Measurements from ENCODE around the gene KCNQ5.
"Not testable (repeated sequence)": the region's sequence is repeated elsewhere in the genome, so short reads cannot be mapped to it uniquely, and the experiment has no call there.

Gene KCNQ5

DNA sequence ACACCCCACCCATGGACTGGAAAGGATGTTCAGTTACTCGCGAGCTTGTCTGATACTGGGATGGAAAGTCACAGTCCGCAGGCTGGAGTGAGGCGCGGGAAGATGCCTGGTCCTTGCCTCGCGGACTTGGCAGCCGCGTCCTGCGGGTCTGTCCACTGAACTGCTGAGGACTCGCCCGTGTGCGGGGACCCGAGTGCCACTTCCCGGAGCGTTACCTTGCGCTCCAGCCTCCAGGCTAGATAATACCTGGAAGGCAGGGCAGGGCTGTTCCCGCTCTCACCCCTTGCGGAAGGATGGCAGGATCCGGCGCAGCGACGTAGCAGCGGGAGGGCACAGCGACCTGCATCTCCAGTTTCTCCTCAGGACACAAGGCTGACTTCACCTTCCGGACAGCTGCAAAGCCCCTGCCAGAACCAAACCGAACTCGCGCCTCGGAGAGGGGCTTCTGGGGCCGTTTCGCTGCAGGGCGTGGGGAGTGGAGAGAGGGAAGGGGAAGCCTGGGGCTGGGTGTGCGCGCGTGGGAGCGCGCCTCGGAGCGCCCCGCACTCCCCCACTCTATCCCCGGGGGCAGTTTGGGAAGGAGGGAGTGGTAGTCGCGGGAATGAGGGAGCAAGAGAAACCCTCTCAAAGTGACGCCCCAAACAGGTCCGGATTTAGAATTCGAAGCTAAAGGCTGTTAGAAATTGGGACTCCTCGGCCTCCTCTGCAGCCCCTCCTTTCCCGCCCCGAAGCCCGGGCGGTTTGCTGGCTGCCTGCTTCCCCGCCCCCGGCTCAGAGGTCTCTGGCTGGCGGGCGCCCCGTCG is at the start of gene KCNQ5:
TSS of gene KCNQ5 (plus strand) at position 774 of the 803 bp plus-strand sequence.
- DNase-seq, result no peak

GRCh38 chr6:72579865-72580264 is 42.0 kb upstream of the KCNQ5 start:
- DNase-seq, result no peak

DNA sequence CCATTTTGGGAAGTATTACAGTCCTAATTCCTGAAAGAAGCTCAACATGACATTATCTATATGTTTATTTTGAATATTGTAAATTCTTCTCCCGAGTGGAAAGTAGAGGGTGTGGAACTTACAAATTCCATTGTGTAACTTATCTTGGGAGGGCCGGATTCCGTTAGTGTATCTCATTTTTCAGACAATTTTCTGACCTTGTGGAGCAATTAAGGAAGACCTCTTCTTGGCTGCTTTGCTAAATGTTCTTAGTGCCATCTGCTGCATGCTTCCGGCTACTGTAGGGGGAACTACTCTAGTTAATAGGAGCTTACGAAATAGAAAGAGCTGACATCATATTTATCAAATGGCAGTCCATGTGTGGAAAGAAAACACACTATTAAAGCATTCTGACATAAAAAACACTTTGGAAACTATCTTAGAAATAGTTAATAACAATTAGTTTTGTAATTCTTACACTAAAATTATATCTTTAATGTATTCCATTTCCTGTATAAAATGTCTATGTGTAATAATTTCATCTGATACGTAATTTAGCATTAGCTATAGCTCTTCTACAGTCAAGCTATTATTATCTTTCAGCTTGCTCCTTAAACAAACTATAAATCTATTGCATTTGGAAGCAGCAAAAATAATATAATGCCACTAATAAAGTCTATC is 41.5 kb upstream of the KCNQ5 start:
- no peak for DNase-seq

DNA sequence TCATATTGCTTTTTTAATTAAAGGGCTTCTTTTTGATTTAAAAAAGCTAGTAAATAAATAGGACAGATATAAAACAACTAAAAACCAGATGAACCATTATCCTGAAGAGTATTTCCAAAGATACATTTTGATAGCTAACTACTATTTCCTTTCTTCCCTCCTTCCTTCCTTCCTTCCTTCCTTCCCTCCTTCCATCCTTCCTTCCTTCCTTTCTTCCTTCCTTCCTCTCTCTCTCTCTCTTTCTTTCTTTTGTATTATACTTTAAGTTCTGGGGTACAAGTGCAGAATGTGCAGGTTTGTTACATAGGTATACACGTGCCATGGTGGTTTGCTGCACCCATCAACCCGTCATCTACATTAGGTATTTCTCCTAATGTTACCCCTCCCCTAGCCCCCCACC is 40.9 kb upstream of the KCNQ5 start:
- not testable (repeated sequence) for DNase-seq

DNA sequence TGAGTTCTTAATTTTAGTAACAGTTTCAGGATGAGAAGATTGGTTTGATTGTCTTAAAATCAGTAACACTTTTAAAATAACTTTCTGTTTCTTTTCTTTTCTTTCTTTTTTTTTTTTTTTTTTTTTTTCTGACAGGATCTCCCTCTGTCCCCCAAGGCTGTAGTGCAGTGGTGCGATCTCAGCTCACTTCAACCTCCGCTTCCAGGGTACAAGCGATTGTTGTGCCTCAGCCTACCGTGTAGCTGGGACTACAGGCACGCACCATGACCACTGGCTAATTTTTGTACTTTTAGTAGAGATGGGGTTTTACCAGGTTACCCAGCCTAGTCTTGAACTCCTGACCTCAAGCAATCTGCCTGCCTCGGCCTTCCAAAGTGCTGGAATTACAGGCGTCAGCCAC is 33.7 kb upstream of the KCNQ5 start:
- no peak for DNase-seq

DNA sequence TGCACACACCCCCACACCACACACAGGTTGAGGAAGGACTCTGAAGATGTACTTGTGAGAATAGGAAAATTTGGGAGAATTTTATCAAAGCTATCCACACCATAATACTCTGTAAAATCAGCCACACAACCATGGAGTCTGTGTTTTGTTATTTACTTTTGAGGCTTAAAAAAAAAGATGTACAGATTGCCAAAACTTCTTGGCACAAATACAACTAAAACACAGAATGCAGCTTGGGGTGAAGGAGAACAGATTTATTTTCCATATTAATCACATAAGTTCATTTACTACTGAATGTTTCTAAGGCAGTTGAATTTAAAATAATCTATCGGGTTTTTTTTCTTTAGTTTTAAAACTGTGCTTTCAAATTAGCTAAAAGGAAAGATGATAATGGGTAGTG is 32.8 kb upstream of the KCNQ5 start:
- DNase-seq, result no peak

DNA sequence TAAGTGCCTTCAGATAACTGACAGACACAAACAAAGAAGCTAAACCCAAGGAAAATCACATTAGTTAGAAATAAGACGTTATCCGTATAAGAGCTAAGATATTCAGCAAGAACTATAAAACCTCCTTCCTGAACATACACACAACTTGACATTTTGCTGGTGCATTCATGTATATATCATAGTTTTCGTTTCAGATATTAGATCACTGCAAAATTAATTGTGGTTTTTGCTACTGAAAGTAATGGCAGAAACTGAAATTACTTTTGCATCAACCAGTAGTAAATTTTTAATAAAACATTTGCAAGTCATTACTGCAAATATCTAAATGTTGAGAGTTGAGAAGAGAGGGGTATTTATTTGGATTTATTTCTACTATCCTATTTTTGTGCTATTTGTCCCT is 26.1 kb upstream of the KCNQ5 start:
- DNase-seq, result no peak

DNA sequence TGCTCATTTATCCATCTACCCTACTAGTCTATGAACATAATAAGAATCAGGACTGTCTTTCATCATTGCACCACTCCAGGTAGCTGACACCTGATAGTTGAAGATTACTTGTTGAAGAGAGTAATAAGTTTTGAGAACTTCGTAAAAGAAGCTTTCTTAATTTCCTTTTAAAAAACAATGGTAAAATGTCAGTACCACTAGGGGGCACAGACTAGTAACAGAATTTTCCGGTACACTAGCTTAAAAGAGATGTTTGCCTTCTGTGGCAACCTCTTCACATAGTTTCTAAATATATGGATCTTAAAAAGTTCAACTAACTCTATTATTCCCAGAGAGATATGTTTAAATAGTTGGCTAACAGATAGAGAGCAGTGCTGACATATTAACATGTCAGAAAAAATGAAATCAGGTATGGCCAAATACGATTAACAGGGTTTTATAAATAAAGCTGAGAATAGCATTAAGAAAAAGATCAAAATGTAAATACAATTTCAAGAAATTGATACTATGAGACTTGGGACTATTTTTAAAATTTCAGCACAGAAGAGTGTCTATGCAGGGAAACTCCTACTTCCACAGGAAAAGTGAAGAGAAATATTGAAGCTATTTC is 5.4 kb upstream of the KCNQ5 start:
- DNase-seq, result no peak

GRCh38 chr6:72617721-72618120 is 4.1 kb upstream of the KCNQ5 start:
- DNase-seq, result no peak

GRCh38 chr6:72619883-72620696 is 1.8 kb upstream of the KCNQ5 start:
- peak; percentile 81 for DNase-seq

- peak; percentile 22 for DNase-seq
Observed at GRCh38 chr6:72620871-72621290, 983 bp upstream of the KCNQ5 start.

- DNase-seq, result peak; percentile 76
Observed at GRCh38 chr6:72622094-72622940, 453 bp downstream of the KCNQ5 start.

GRCh38 chr6:72623808-72624207 is 1.9 kb downstream of the KCNQ5 start:
- DNase-seq, result no peak

- no peak for DNase-seq
Observed at GRCh38 chr6:72624557-72625160, 2.8 kb downstream of the KCNQ5 start.

- DNase-seq, result no peak
Observed at GRCh38 chr6:72626126-72626525, 4.3 kb downstream of the KCNQ5 start.

DNA sequence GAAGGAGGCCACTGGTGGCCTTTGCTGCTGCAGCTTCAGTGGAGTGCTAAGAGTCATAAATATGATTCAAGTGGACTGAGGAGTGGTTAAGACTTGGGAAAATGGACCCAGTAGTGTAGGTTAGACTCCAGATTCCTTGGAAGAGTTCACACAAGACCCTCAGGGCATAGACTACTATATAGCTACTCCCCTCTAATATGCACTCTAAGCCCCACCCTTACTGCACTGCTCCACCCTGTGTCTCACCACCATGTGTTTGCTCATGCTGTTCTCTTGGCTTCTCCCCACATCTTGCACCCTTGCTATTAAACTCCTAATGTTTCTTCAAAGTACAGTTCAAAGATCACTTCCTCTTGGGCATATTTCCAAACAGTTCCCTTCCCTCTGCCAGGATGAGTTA is 5.7 kb downstream of the KCNQ5 start:
- DNase-seq, result no peak

GRCh38 chr6:72631480-72631879 is 9.6 kb downstream of the KCNQ5 start:
- no peak for DNase-seq

DNA sequence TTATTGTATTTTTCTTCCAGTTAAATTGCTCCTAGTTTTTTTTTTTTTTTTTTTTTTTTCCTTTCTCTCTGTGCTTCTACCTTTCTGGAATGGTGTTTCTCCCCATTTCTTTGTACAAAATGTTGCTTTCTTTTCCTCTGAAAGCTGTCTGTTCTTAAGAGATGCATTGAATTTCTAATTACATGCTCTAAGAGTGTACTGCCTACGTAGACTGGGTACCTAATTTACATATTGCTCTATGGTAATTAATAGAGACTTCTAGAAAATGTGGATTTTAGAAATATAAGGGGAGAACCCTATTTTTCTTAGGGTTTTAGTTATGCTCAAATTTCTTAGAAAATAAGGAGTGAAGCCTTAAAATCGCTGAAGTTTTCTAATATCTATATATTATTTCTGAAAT is 13.8 kb downstream of the KCNQ5 start:
- DNase-seq, result no peak

- DNase-seq, result no peak
Observed at GRCh38 chr6:72636215-72636614, 14.4 kb downstream of the KCNQ5 start.

DNA sequence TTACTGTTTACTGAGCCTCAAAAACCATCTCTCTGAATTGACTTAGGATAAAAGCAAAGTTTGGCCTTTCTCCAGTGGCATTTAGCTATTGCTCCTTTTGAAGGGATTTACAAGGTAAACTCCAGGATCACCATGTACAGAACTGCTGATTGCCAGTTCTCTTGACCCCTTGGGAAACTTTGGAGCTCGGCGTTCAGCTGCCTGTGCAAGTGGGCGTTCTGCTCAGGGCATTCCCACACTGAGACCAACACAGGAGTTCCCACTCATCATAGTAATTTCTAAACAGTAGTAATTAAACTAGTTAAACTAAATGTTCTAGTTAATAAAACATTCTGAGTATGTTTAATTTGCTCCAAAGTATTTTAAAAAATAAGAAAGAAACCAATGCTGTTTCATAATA is 14.9 kb downstream of the KCNQ5 start:
- no peak for DNase-seq

DNA sequence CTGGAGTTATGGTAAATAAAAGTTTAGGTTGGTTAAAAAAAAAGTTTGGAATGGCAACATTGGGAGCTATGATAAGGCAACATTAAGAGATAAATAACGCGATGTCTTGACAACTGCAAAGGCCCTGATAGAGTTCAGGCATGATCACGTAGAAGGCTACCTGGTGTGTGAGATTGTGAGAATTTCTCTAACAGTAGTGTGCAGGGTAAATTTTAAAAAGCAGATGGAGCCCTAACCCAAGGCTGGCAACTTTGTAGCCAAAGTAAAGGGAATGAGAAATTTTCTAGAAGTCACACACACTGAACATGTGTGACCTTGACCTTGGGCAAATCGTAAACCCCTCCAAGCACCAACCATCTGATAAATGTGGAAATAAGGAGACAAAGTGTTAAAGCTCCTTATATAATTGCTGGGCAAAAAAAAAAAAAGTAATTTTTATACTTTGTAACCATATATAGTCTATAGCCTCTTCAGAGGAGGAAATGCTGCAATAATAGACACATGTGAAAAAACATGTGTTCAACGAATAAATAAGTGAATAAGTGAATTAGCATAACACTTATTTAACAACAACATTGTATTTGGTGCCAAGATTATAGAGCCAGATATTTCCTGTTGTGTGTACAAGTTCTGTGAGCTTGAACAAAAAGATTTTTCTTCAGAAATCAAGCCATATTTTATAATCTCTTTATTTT is 18.2 kb downstream of the KCNQ5 start:
- no peak for DNase-seq
